ENCODE results near the gene LRRC51. TPM values are rescaled to one million over a fixed set of nuclear protein-coding genes. Genes with fewer than 3 reads are reported as not detected.

LRRC51 gene, protein sequence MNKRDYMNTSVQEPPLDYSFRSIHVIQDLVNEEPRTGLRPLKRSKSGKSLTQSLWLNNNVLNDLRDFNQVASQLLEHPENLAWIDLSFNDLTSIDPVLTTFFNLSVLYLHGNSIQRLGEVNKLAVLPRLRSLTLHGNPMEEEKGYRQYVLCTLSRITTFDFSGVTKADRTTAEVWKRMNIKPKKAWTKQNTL
- polyA plus RNA-seq (ENCODE audit: low read depth in 6 of 6), result 1 to 10 TPM; 1.6 to 6.2 (median 3.2) TPM

- Mint-ChIP-seq H3K9me3 (no peaks in the 10 kb centered on the region), H3K4me1 (peaks cover 41 to 43% (median 41%) of the 10 kb centered on the region in 3 donors)
These were observed at the start of gene LRRC51, which contains the start of gene NUMA1 for GRCh38 chr11:72080326-72081183. TSS of gene LRRC51 (plus strand) at chr11:72080850. CDS start at chr11:72089084, 8,234 bp downstream. TSS of gene NUMA1 (minus strand) at chr11:72080542. CDS start at chr11:72035943, 44,599 bp downstream.

GRCh38 chr11:72036687-72037086 lies 44.0 kb upstream of the LRRC51 start:
- peak overlapping the region in 3 of 8 donors; percentile 14 to 55 (median 50) for H3K4me3 Mint-ChIP-seq
- H3K27ac Mint-ChIP-seq, result peak overlapping the region in 5 of 6 donors; percentile 39 to 96 (median 92)
- H3K4me1 Mint-ChIP-seq, result peaks cover 21 to 24% (median 24%) of the 10 kb centered on the region in 3 donors
- H3K36me3 Mint-ChIP-seq, result peaks cover 0 to 4% of the 10 kb centered on the region in 2 donors
- no peaks in the 10 kb centered on the region for H3K9me3 Mint-ChIP-seq
- ATAC-seq (ENCODE audit: low read depth in 2 of 2) (no peak), DNase-seq (no peak)
- H3K27me3 Mint-ChIP-seq, result no peaks in the 10 kb centered on the region

More at GRCh38 chr11:72080326-72081183, at the start of gene LRRC51, which contains the start of gene NUMA1:
- Mint-ChIP-seq H3K27me3 (no peaks in the 10 kb centered on the region), H3K27ac (peak within 1 kb of the TSS; percentile 95 to 100 (median 100)), H3K36me3 (no peaks in the 10 kb centered on the region), H3K4me3 (peak within 1 kb of the TSS; percentile 85 to 99 (median 97))
- ATAC-seq (ENCODE audit: low read depth in 2 of 2) (peak; percentile 89 to 90), DNase-seq (peak; percentile 99)

GRCh38 chr11:72037554-72038311 lies 42.9 kb upstream of the LRRC51 start:
- Mint-ChIP-seq H3K27ac (peak overlapping the region in 3 of 6 donors; percentile 59 to 96 (median 91)), H3K4me3 (no peak overlapping the region), H3K4me1 (peaks cover 21 to 35% (median 34%) of the 10 kb centered on the region in 3 donors)

DNA sequence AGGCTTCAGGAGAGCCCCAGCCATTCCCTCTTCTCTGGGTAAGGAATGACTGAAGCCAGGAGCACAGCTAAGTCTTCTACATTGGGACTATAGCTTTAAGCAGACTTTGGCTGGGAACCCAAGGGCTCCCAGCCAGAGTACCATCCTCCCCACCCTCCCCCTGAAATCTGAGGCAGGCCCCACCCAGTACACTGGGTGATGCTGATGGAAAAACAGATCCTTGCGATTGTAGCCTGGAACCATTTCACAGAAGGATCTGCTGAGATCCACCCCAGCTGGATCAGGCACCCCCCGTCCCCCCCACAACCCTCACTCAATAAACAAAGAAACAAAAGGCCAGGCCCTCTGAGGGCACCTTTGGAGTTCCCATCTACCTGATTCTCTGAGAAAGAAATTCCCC lies 42.2 kb upstream of the LRRC51 start:
- Mint-ChIP-seq H3K9me3 (no peaks in the 10 kb centered on the region), H3K27ac (no peak overlapping the region), H3K27me3 (no peaks in the 10 kb centered on the region), H3K4me1 (peaks cover 16 to 39% (median 35%) of the 10 kb centered on the region in 3 donors), H3K4me3 (no peak overlapping the region), H3K36me3 (peaks cover 0 to 4% of the 10 kb centered on the region in 2 donors)
- DNase-seq, result no peak
- ATAC-seq (ENCODE audit: low read depth in 2 of 2), result no peak

More at GRCh38 chr11:72037554-72038311, 42.9 kb upstream of the LRRC51 start:
- no peaks in the 10 kb centered on the region for H3K27me3 Mint-ChIP-seq
- DNase-seq (no peak), ATAC-seq (ENCODE audit: low read depth in 2 of 2) (no peak)
- H3K9me3 Mint-ChIP-seq, result no peaks in the 10 kb centered on the region
- H3K36me3 Mint-ChIP-seq, result peaks cover 0 to 4% of the 10 kb centered on the region in 2 donors

DNA sequence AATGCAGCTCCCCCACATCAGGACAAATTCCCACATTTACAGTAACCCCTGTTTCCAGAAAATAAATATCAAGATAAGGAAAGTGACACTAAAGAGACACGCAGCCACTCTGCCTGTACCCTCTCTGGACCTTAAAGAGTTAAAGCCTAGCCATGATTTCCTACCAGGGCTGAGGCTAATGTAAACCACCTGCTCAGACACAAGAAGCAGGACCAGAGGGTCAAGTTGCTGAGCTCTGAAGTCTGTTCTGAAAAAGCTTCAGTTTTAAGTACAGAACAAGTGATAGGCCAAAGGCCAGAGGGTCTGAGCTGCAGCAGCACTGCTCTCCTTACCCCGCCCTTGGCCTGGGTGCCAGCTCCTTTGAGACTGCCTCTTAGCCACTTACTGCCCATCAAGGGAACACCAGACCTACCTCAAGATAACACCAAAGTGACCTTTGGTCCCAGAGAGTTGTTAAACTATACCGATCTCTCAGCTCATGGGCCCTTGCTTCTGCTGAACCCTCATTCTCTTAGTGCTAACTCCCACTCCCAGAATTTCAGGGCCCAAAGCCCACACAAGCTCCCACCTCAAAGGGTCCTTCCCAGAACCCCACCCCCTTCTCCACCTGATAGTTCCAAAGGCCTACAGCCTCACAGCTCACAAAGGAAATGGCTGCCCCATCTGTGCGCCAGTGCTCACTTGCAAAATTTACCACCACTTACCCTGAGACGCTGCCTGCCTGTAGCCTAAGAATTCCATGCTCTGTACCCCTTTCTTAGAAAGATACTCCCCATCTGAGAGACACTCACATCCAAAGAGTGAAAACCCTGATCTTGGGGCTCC lies 41.4 kb upstream of the LRRC51 start:
- no peak for ATAC-seq (ENCODE audit: low read depth in 2 of 2)

GRCh38 chr11:72039856-72040401 lies 40.7 kb upstream of the LRRC51 start:
- H3K36me3 Mint-ChIP-seq, result peaks cover 0 to 4% of the 10 kb centered on the region in 2 donors
- no peak overlapping the region for H3K27ac Mint-ChIP-seq
- peaks cover 21 to 39% (median 32%) of the 10 kb centered on the region in 3 donors for H3K4me1 Mint-ChIP-seq
- no peak overlapping the region for H3K4me3 Mint-ChIP-seq
- no peak for DNase-seq
- no peaks in the 10 kb centered on the region for H3K27me3 Mint-ChIP-seq
- ATAC-seq (ENCODE audit: low read depth in 2 of 2), result no peak
- H3K9me3 Mint-ChIP-seq, result no peaks in the 10 kb centered on the region

More for the DNA sequence above, 41.4 kb upstream of the LRRC51 start:
- Mint-ChIP-seq H3K27me3 (no peaks in the 10 kb centered on the region), H3K4me1 (peaks cover 21 to 39% (median 36%) of the 10 kb centered on the region in 3 donors), H3K4me3 (no peak overlapping the region), H3K27ac (no peak overlapping the region), H3K9me3 (no peaks in the 10 kb centered on the region), H3K36me3 (peaks cover 0 to 4% of the 10 kb centered on the region in 2 donors)
- DNase-seq, result no peak

DNA sequence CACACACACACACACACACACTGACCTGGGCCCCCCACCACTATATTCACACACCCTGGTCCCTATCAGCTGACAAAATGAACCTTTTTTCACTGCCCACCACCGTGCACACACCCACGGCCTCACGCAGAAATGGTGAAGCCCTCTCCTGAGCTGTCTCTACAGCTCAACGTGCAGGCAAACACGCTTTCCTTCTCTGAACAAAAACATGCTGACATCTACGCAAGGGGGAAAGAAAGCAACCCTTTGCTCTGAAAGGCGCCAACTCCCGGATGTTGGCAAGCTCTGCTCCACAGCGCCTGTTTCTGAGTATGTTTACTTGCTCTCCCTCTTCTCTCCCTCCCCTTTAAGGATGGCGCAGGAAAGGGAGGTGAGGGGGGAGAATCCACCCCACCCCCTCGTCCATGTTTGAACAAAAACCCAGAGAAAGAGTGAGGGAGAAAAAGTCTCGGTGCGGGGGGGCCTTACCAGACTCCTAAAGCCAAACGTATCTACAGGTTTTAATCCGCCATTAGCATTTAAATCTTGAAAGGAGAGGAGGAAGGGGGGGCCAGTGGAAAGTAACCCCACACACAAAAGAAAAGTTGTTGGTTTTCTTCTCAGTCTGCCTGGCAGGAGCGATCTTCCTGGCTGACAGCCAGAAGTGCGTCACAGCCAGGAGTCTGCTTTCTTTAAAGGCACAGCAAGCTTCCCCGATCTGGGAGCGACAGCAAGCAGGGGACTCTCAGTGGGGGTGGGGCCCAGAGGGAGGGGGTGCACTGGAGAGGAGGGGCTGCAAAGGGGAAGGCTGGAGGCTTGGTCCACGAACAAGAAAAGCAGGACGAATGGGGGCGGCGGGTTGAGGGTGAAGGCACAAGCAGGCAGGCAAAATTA lies 39.9 kb upstream of the LRRC51 start:
- H3K27ac Mint-ChIP-seq, result no peak overlapping the region
- ATAC-seq (ENCODE audit: low read depth in 2 of 2) (peak; percentile 57 to 69), DNase-seq (peak; percentile 57)
- H3K9me3 Mint-ChIP-seq, result no peaks in the 10 kb centered on the region
- H3K4me1 Mint-ChIP-seq, result peaks cover 19 to 39% (median 26%) of the 10 kb centered on the region in 3 donors
- peaks cover 0 to 1% of the 10 kb centered on the region in 2 donors for H3K36me3 Mint-ChIP-seq
- no peak overlapping the region for H3K4me3 Mint-ChIP-seq
- H3K27me3 Mint-ChIP-seq, result no peaks in the 10 kb centered on the region

DNA sequence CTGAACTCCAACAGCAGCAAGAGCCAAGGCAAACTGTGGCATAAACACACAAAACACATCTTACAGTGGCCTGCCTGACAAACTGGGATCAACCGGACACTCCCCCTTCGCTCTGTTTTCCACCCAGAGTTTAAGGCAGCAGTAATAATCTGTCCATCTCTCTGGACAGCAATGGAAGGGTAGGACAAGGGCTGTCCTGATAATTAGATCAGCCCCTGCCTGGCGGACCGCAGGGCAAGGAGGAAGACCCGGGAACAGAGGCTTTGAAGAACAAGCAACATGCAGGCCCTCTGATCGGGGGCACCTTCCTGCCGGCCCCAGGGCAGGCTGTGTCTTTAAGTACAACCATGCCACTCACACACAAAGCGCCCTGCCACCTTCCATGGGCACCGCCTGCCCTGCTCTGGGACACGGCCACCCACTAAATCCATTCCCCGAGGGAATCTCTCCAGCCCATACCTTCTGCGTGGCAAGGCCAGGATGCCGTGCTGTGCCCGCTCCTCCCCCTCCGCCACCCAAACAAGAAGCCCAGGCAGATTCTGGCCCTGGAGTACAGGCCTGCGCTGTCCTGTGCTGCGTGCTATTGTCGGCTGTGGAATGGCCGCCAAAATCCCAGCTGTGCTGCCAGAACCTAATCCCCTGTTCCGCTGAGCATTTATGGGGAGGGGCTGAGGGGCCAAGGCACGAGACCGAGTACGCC lies 39.1 kb upstream of the LRRC51 start:
- Mint-ChIP-seq H3K27ac (no peak overlapping the region), H3K4me1 (peaks cover 14 to 35% (median 24%) of the 10 kb centered on the region in 3 donors), H3K4me3 (no peak overlapping the region), H3K27me3 (no peaks in the 10 kb centered on the region), H3K9me3 (no peaks in the 10 kb centered on the region), H3K36me3 (no peaks in the 10 kb centered on the region)
- DNase-seq, result peak; percentile 42
- ATAC-seq (ENCODE audit: low read depth in 2 of 2), result peak; percentile 42 to 45

DNA sequence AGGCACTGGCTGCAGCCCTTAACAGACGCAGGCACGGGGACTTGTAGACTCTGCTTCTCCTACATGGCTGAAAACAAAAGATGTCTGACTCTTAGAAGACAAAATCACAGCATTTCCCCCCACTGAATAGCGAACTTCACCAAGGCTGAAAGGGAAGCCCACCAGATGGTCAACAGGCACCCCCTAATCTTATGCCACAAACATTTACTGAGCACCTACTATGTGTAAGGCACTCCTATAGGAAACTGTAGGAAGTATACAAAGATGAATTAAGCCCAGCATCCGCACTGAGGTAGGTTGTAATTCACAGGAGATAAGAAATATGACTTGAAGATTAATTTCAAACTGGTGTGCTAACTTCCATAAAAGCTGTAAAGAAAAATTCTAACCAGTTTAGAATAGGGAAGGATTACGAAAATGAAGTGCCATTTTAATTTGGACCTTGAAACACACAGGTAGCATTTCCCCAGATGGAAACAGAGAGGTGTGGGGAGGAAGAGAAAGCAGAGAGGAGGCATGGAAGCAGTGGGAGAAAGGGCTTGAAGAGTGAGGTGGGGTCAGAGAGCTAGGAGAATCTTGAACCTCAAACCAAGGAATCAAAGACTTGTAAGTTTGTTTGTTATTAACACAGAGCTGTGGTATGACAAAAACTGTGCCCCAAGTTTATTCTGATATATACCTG lies 38.4 kb upstream of the LRRC51 start:
- Mint-ChIP-seq H3K27me3 (no peaks in the 10 kb centered on the region), H3K9me3 (no peaks in the 10 kb centered on the region), H3K4me3 (no peak overlapping the region), H3K36me3 (no peaks in the 10 kb centered on the region), H3K4me1 (peaks cover 7 to 29% (median 24%) of the 10 kb centered on the region in 3 donors), H3K27ac (no peak overlapping the region)
- DNase-seq, result no peak
- no peak for ATAC-seq (ENCODE audit: low read depth in 2 of 2)

- DNase-seq, result no peak
- Mint-ChIP-seq H3K36me3 (no peaks in the 10 kb centered on the region), H3K4me1 (peaks cover 6 to 24% (median 20%) of the 10 kb centered on the region in 3 donors), H3K4me3 (no peak overlapping the region), H3K27ac (peak overlapping the region in 2 of 6 donors; percentile 72 to 94), H3K9me3 (no peaks in the 10 kb centered on the region), H3K27me3 (no peaks in the 10 kb centered on the region)
- no peak for ATAC-seq (ENCODE audit: low read depth in 2 of 2)
These were observed 34.8 kb upstream of the LRRC51 start for GRCh38 chr11:72045849-72046248.
